Lower lobe of right lung (tissue), 2 donors: ENCODE data around the gene APOBEC3C. TPM values are rescaled to one million over a fixed set of nuclear protein-coding genes. Genes with fewer than 3 reads are reported as not detected.
"Not testable (repeated sequence)": the region's sequence is repeated elsewhere in the genome, so short reads cannot be mapped to it uniquely, and the experiment has no call there.

ENCODE experiments used
- ATAC-seq, 2 donors: fragments of 200-7000 bp; cut with Tn5 transposase; one replicate each; pipeline ENCODE4 v1.9.1; 2020 to 2022; ENCODE audit warnings: mild to moderate bottlenecking in 2 of 2, moderate library complexity in 2 of 2
- DNase-seq: peaks from one replicate; pipeline ENCODE4 v3.0.0-alpha.2; 2020
- H3K27ac ChIP-seq: fragments of 200-600 bp; one replicate; pipeline ENCODE4 v1.8.0; 2022
- H3K27me3 ChIP-seq: fragments of 200-600 bp; one replicate; pipeline ENCODE4 v1.8.0; 2022; ENCODE audit warnings: low read depth
- H3K36me3 ChIP-seq: fragments of 200-600 bp; one replicate; pipeline ENCODE4 v1.8.0; 2022; ENCODE audit warnings: mild to moderate bottlenecking
- H3K4me1 ChIP-seq: fragments of 200-600 bp; one replicate; pipeline ENCODE4 v1.8.0; 2022
- H3K4me3 ChIP-seq: fragments of 200-600 bp; one replicate; pipeline ENCODE4 v1.8.0; 2022; ENCODE audit warnings: mild to moderate bottlenecking
- H3K9me3 ChIP-seq: fragments of 200-600 bp; one replicate; pipeline ENCODE4 v1.8.0; 2022
- intact Hi-C: fragments of 100-400 bp; cut with DNase I; formaldehyde crosslinking; loops from one replicate; pipeline ENCODE4 v1.11.0; 2022
- total RNA-seq: library from RNA; stranded (reverse); fragmentation: NEBNext Ultra II Directional; extraction: Animal tissue kit (Norgen Biotek cat#: 25700); gene quantifications from one replicate; pipeline ENCODE4 v1.2.1, GENCODE V29; 2021
- TF ChIP-seq, protein P1 (sequence below): fragments of 200-600 bp; IDR thresholded peaks from one replicate; pipeline ENCODE4 v1.8.0; 2022; ENCODE audit warnings: antibody characterized with exemption, mild to moderate bottlenecking
- donor health status: DM: no; HTN: yes; CAD: no; lungs with severe emphysema.

Gene APOBEC3C
- total RNA-seq, 1 donor from 2014 or later, result 27.8 TPM

DNA sequence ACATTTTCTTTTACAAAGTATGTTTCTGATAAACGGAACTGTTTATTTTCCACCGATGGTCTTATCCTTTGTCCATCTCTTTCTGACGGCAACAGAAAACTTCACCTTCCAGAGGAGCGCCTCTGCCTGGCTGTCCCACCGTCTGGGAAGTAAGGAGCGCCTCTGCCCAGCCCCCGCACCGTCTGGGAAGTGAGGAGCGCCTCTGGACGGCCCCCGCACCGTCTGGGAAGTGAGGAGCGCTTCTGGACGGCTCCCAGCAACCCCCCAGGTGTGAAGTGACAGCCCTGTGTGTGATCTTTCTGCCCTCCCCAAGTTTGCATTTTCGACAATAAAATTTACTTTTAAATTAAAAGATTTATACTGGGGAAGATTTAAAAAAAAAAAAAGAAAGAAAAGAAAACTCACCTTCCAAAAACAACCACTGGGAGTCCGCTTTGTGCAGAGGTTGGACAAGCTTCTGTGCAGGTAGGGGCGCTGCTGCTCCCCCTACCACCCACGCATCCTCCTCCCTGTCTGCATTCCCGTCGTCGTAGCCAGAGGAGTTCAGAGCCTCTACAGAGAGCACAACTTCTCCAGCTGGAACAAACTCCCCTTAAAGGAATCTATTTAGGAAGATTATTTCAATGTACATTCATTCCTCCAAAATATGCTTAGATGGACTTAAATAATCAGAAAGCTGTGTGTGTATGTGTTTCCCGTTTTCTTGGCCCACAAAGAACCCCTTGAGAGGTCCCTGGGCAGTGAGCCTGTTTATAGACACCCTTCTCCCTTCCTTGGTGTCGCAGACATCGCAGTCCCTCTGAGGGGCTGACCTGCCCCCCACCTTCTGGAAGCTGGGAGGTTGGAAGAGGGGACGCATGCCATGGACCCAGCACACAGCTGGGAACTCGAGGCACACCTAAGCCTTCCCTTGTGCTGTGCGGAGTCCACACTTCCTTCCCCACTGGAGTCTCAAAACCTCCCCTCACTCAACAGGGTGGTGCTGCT is 32.8 kb upstream of the APOBEC3C start:
- intact Hi-C loops, result no loop called here
- Histone ChIP-seq H3K36me3 (no peaks in the 10 kb centered on the region), H3K4me3 (peak overlapping the region; percentile 43), H3K4me1 (no peaks in the 10 kb centered on the region), H3K27ac (peak overlapping the region; percentile 46), H3K27me3 (no peaks in the 10 kb centered on the region), H3K9me3 (no peaks in the 10 kb centered on the region)
- ATAC-seq (peak in 1 of 2 donors; percentile 72), DNase-seq (no peak)
- TF ChIP-seq, protein P1, sequence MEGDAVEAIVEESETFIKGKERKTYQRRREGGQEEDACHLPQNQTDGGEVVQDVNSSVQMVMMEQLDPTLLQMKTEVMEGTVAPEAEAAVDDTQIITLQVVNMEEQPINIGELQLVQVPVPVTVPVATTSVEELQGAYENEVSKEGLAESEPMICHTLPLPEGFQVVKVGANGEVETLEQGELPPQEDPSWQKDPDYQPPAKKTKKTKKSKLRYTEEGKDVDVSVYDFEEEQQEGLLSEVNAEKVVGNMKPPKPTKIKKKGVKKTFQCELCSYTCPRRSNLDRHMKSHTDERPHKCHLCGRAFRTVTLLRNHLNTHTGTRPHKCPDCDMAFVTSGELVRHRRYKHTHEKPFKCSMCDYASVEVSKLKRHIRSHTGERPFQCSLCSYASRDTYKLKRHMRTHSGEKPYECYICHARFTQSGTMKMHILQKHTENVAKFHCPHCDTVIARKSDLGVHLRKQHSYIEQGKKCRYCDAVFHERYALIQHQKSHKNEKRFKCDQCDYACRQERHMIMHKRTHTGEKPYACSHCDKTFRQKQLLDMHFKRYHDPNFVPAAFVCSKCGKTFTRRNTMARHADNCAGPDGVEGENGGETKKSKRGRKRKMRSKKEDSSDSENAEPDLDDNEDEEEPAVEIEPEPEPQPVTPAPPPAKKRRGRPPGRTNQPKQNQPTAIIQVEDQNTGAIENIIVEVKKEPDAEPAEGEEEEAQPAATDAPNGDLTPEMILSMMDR, result no peak

DNA sequence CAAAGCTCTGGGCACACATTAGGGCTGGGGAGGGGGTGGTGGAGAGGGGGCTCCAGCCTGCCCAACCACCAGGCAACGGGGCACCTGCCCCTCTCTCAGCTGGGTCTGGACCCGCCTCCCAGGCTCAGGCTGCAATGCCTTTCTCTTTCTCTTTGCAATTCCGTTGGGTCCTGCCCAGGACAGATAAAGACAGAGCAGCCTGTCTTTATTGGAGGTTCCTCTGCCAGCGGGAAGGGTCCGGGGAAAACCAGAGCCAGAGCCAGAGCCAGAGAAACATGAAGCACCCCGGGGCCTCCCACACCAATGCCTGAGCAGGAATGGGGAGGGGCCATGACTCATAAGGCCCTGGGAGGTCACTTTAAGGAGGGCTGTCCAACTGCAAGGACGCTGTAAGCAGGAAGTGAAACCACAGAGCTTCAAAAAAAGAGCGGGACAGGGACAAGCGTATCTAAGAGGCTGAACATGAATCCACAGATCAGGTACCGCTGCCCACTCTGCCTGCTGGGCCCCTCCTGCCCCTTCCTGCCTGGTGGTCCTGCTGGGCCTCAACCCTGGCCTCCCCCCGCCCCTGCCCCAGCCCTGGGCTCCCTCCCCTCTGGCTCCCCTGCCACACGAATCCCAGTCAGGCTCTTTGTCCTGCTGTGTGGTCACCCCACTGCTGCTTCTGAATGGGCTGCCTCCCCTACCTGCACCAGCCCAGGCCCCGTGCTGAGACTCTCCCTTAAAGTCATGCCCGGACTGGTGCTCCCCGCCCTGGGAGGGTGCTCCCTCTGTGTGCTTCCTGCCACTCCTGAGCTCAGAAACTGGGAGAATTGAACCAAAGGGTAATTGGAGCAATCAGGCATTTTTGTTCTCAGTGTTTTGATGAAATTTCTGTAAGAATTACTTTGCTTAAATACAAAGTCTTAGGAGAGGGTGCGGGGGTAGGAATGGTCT is 31.8 kb upstream of the APOBEC3C start, which contains the start of gene APOBEC3B:
TSS of gene APOBEC3B (plus strand) at position 356 of the 936 bp plus-strand sequence. CDS start at position 463, 107 bp downstream.
- TF ChIP-seq, protein P1, result no peak
- DNase-seq, result peak; percentile 80
- H3K9me3 ChIP-seq, result no peaks in the 10 kb centered on the region
- H3K4me3 ChIP-seq, result peak within 1 kb of the TSS; percentile 43
- no peaks in the 10 kb centered on the region for H3K4me1 ChIP-seq
- H3K36me3 ChIP-seq, result no peaks in the 10 kb centered on the region
- no peaks in the 10 kb centered on the region for H3K27me3 ChIP-seq
- H3K27ac ChIP-seq, result peak within 1 kb of the TSS; percentile 46
- ATAC-seq, result peak; percentile 95
- intact Hi-C loops, result no loop called here

DNA sequence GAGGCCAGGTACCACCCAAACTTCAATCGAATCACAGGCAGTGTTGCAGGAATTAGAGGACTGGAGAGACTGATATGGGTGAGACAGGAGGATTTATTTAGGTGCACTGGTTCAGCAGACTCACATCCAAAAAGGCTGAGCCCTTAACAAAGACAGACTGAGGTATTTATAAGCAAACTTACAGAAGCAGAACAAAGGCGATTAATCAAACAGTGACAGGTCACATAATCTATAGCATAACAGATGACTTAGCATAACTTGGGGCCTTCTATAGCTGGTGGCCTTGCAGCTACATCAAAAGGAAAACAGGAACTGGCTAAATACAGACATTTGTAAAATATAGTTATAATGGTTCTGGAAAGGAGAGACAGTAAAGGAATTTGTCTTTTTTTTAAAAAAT is 29.8 kb upstream of the APOBEC3C start:
- H3K27me3 ChIP-seq, result no peaks in the 10 kb centered on the region
- H3K4me1 ChIP-seq, result no peaks in the 10 kb centered on the region
- DNase-seq (no peak), ATAC-seq (no peak)
- TF ChIP-seq, protein P1, result no peak
- no peak overlapping the region for H3K27ac ChIP-seq
- H3K9me3 ChIP-seq, result no peaks in the 10 kb centered on the region
- no peak overlapping the region for H3K4me3 ChIP-seq
- H3K36me3 ChIP-seq, result no peaks in the 10 kb centered on the region
- intact Hi-C loops, result no loop called here

DNA sequence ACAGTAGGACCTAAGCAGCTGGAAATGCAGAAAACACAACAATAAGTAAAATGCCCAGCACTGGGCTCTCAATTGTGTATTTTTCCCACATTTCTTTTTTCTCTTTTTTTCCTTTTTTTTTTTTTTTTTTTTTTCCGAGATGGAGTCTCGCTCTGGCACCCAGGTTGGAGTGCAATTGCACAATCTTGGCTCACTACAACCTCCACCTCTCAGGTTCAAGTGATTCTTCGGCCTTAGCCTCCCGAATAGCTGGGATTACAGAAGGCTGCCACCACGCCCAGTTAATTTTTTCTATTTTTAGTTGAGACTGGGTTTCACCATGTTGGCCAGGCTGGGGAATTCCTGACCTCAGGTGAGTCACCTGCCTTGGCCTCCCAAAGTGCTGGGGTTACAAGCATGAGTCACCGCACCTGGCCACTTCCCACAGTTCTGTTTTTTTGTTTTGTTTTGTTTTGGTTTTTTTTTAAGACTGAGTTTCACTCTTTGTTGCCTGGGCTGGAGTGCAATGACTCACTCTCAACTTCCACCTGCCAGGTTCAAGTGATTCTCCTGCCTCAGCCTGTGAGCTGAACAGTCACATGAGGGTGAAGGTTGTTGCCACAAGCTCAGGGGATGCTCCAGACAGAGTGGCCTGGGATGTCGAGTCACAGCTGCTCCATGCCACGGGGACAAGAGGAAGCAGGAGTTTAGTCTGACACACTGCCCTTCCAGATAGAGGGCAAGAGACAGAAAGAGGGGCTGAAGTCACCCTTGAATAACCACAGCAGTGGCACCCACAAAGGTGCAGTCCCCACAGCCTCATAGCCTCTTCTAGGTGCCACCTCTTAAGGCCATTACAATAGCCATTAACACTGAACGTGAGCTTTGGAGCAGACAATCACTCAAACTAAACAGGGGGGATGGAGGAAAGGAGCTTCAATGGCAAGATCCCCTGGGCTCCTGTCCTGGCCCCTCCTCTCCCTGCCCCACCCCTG is 29.0 kb upstream of the APOBEC3C start:
- H3K27ac ChIP-seq, H3K9me3 ChIP-seq, H3K4me3 ChIP-seq, intact Hi-C loops, H3K36me3 ChIP-seq, H3K27me3 ChIP-seq, H3K4me1 ChIP-seq: not testable (repeated sequence)
- ATAC-seq (peak; percentile 83 to 87), DNase-seq (peak; percentile 68)

DNA sequence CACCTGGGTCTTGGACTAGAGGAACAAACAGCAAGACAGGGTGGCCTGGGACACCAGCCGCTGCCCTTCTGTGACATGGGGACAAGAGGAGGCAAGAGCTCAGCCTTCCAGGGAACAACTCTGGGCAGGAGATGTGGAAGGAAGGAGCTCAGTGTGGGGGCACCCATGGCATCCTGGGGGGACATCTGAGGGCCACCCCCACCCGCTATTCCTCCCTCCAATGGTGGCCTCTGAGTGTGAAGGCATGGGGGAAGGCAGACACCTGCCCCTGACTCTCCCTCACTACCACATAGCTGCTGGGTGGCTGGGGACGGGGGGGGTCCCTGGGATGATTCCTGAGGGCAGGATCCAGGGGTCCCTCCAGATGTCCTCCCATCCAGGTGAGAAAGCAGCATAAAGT is 27.4 kb upstream of the APOBEC3C start:
- Histone ChIP-seq H3K4me3 (no peak overlapping the region), H3K36me3 (no peaks in the 10 kb centered on the region), H3K27me3 (no peaks in the 10 kb centered on the region), H3K4me1 (no peaks in the 10 kb centered on the region), H3K27ac (no peak overlapping the region), H3K9me3 (no peaks in the 10 kb centered on the region)
- ATAC-seq, result no peak
- intact Hi-C loops, result no loop called here
- TF ChIP-seq, protein P1, result no peak
- DNase-seq, result no peak
